MM.1S (cell line): ENCODE results near the gene FBLN7.

ENCODE experiments used
- DNase-seq: peaks from one replicate; pipeline ENCODE4 v3.0.0-alpha.2; 2015
- H2AFZ ChIP-seq: fragments of 300-600 bp; sonication (generic); 2 replicates; pipeline ENCODE4 v1.6.0; 2016; ENCODE audit warnings: antibody characterized with exemption, low read length
- H3F3A ChIP-seq: fragments of 300-600 bp; sonication (generic); 2 replicates; pipeline ENCODE4 v1.6.1; 2016; ENCODE audit warnings: mild to moderate bottlenecking, antibody characterized with exemption, low read length, moderate library complexity, mixed read lengths; ENCODE audit not compliant: insufficient read depth
- H3K27ac ChIP-seq: fragments of 300-600 bp; sonication (generic); 2 replicates; pipeline ENCODE4 v1.5.1; 2016; ENCODE audit warnings: mild to moderate bottlenecking, low read length
- H3K27me3 ChIP-seq: fragments of 300-600 bp; sonication (generic); replicated peaks from 2 replicates; pipeline ENCODE4 v1.6.0; 2016; ENCODE audit warnings: low read length; ENCODE audit not compliant: insufficient read depth
- H3K36me3 ChIP-seq: fragments of 300-600 bp; sonication (generic); replicated peaks from 2 replicates; pipeline ENCODE4 v1.6.1; 2016; ENCODE audit warnings: mild to moderate bottlenecking, low read length, mixed read lengths; ENCODE audit not compliant: insufficient read depth
- H3K4me1 ChIP-seq: fragments of 300-600 bp; sonication (generic); 2 replicates; pipeline ENCODE4 v1.6.1; 2016; ENCODE audit warnings: low read length, mixed read lengths
- H3K4me2 ChIP-seq: fragments of 300-600 bp; sonication (generic); 2 replicates; pipeline ENCODE4 v1.6.0; 2016; ENCODE audit warnings: low read depth, low read length
- H3K4me3 ChIP-seq: fragments of 300-600 bp; sonication (generic); 2 replicates; pipeline ENCODE4 v1.5.1; 2016; ENCODE audit warnings: low read length, mixed read lengths
- H3K79me2 ChIP-seq: fragments of 300-600 bp; sonication (generic); 2 replicates; pipeline ENCODE4 v1.6.1; 2016; ENCODE audit warnings: mixed run types, low read length, mixed read lengths
- H3K9ac ChIP-seq: fragments of 300-600 bp; sonication (generic); 2 replicates; pipeline ENCODE4 v1.6.1; 2016; ENCODE audit warnings: low read length, mixed read lengths
- H3K9me2 ChIP-seq: fragments of 300-600 bp; sonication (generic); replicated peaks from 2 replicates; pipeline ENCODE4 v1.6.1; 2016; ENCODE audit warnings: mild to moderate bottlenecking, low read length, mixed read lengths; ENCODE audit not compliant: insufficient read depth
- H3K9me3 ChIP-seq: fragments of 300-600 bp; sonication (generic); replicated peaks from 2 replicates; pipeline ENCODE4 v1.6.1; 2016; ENCODE audit warnings: mild to moderate bottlenecking, low read length, mixed read lengths; ENCODE audit not compliant: insufficient read depth
- H4K20me1 ChIP-seq: fragments of 300-600 bp; sonication (generic); 2 replicates; pipeline ENCODE4 v1.6.1; 2016; ENCODE audit warnings: mild to moderate bottlenecking, low read length, moderate library complexity, mixed read lengths; ENCODE audit not compliant: insufficient read depth
- EZH2 ChIP-seq: fragments of 300-600 bp; sonication (generic); optimal IDR thresholded peaks from 2 replicates; pipeline ENCODE3; 2017; ENCODE audit warnings: low read depth, mild to moderate bottlenecking, antibody characterized with exemption, low read length, mixed read lengths
- EZH2phosphoT487 ChIP-seq: fragments of 300-600 bp; sonication (generic); IDR thresholded peaks from 2 replicates; pipeline ENCODE4 v1.6.1; 2018; ENCODE audit warnings: antibody characterized with exemption, low read length
- TF ChIP-seq, protein P1 (sequence below): fragments of 300-600 bp; sonication (generic); IDR thresholded peaks from 2 replicates; pipeline ENCODE4 v1.5.1; 2016; ENCODE audit warnings: antibody characterized with exemption, low read length, mixed read lengths

FBLN7 gene

DNA sequence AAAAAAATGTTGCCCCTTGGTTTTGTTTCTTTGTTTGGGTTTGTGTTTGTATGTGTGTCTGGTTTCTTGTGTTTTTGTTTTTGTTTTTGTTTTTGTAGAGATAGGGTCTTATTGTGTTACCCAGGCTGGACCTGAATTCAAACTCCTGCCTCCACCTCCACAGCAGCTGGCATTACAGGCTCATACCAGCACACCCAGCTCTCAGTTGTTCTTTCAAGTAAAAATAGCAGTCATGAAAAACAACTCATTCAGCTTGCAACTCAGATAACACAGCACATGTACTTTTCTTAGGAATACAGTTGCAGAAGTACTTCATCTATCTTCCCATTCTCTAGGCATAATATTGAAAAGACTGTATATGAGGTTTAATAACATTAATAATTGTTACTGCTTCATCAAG, 79.7 kb downstream of the FBLN7 start:
- no peak for DNase-seq
- Histone ChIP-seq H3K4me3 (no peak overlapping the region), H3K27ac (no peak overlapping the region), H3K9me3 (no peaks in the 10 kb centered on the region), H3K27me3 (no peaks in the 10 kb centered on the region), H3F3A (no peaks in the 10 kb centered on the region), H3K4me1 (no peaks in the 10 kb centered on the region), H3K9ac (no peak overlapping the region), H4K20me1 (no peaks in the 10 kb centered on the region), H2AFZ (no peak overlapping the region), H3K9me2 (no peaks in the 10 kb centered on the region), H3K79me2 (no peaks in the 10 kb centered on the region), H3K36me3 (no peaks in the 10 kb centered on the region), H3K4me2 (no peak overlapping the region)
- no peak for TF ChIP-seq EZH2
- TF ChIP-seq EZH2phosphoT487 = no peak
- TF ChIP-seq, protein P1, sequence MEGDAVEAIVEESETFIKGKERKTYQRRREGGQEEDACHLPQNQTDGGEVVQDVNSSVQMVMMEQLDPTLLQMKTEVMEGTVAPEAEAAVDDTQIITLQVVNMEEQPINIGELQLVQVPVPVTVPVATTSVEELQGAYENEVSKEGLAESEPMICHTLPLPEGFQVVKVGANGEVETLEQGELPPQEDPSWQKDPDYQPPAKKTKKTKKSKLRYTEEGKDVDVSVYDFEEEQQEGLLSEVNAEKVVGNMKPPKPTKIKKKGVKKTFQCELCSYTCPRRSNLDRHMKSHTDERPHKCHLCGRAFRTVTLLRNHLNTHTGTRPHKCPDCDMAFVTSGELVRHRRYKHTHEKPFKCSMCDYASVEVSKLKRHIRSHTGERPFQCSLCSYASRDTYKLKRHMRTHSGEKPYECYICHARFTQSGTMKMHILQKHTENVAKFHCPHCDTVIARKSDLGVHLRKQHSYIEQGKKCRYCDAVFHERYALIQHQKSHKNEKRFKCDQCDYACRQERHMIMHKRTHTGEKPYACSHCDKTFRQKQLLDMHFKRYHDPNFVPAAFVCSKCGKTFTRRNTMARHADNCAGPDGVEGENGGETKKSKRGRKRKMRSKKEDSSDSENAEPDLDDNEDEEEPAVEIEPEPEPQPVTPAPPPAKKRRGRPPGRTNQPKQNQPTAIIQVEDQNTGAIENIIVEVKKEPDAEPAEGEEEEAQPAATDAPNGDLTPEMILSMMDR = no peak

DNA sequence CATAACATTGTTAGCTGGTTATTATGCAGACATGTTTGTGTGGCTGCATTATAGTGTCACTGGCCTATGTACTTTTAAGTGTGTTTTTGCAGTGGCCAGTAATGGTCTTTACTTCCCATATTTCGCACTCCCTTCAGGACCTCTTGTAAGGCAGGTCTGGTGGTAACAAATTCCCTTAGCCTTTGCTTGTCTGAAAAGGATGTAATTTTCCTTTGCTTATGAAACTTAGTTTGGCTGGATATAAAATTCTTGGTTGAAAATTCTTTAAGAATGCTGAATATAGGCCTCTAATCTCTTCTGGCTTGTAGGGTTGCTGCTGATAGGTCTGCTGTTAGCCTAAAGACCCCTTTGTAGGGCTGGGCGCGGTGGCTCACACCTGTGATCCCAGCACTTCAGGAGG, 82.0 kb downstream of the FBLN7 start:
- peaks cover 3% of the 10 kb centered on the region for H3K36me3 ChIP-seq
- no peak overlapping the region for H3K9ac ChIP-seq
- no peaks in the 10 kb centered on the region for H3K79me2 ChIP-seq
- no peak for TF ChIP-seq EZH2
- no peak for TF ChIP-seq EZH2phosphoT487
- TF ChIP-seq, protein P1 = no peak
- H3K4me2 ChIP-seq = no peak overlapping the region
- no peaks in the 10 kb centered on the region for H3K4me1 ChIP-seq
- no peaks in the 10 kb centered on the region for H3F3A ChIP-seq
- H2AFZ ChIP-seq = no peak overlapping the region
- H3K9me3 ChIP-seq = no peaks in the 10 kb centered on the region
- no peaks in the 10 kb centered on the region for H3K9me2 ChIP-seq
- no peak overlapping the region for H3K4me3 ChIP-seq
- H3K27me3 ChIP-seq = no peaks in the 10 kb centered on the region
- H4K20me1 ChIP-seq = no peaks in the 10 kb centered on the region
- H3K27ac ChIP-seq = no peak overlapping the region
- no peak for DNase-seq

DNA sequence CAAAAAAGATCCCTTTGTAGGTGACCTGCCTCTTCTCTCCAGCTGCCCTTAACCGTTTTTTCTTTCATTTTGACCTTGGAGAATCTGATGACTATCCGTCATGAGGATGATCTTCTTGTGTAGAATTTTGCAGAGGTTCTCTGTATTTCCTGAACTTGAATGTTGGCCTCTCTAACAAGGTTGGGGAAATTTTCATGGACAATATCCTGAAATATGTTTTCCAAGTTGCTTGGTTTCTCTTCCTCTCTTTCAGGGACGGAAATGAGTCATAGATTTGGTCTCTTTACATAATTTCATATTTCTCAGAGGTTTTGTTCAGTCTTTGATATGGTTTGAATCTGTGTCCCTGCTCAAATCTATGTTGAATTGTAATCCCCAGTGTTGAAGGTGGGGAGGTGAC, 82.6 kb downstream of the FBLN7 start:
- TF ChIP-seq EZH2phosphoT487 (no peak), EZH2 (no peak)
- TF ChIP-seq, protein P1 = no peak

DNA sequence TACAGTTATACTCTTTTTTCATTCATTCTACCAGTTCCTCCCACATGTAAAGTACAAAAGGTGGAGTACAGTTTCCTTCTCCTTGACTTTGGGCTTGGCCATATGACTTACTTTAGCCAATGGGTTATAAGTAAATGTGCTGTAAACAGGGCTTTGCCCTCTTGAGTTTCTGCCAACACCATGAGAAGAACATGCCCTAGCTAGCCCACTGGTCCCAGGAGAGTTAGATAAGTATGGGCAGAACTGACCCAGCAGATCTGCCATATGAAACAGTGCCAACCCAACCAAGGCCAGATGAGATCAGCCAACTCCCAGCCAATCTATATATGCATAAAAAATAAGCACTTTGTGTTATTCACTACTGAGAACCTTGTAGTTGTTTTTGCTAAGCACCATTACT, 91.2 kb downstream of the FBLN7 start:
- no peak overlapping the region for H3K27ac ChIP-seq
- TF ChIP-seq EZH2phosphoT487 (no peak), EZH2 (no peak)
- TF ChIP-seq, protein P1 = no peak
- H4K20me1 ChIP-seq = no peaks in the 10 kb centered on the region
- H2AFZ ChIP-seq = no peak overlapping the region
- H3F3A ChIP-seq = no peaks in the 10 kb centered on the region
- no peaks in the 10 kb centered on the region for H3K9me2 ChIP-seq
- H3K4me1 ChIP-seq = no peaks in the 10 kb centered on the region
- DNase-seq = no peak
- H3K9me3 ChIP-seq = no peaks in the 10 kb centered on the region
- H3K4me2 ChIP-seq = no peak overlapping the region
- no peaks in the 10 kb centered on the region for H3K79me2 ChIP-seq
- no peak overlapping the region for H3K9ac ChIP-seq
- peaks cover 3% of the 10 kb centered on the region for H3K36me3 ChIP-seq
- no peak overlapping the region for H3K4me3 ChIP-seq
- no peaks in the 10 kb centered on the region for H3K27me3 ChIP-seq

More for the DNA sequence above, 82.6 kb downstream of the FBLN7 start:
- no peaks in the 10 kb centered on the region for H3K27me3 ChIP-seq
- H4K20me1 ChIP-seq = no peaks in the 10 kb centered on the region
- H3K4me1 ChIP-seq = no peaks in the 10 kb centered on the region
- H3K27ac ChIP-seq = no peak overlapping the region
- H3K9me2 ChIP-seq = no peaks in the 10 kb centered on the region
- no peak overlapping the region for H2AFZ ChIP-seq
- H3K9me3 ChIP-seq = no peaks in the 10 kb centered on the region
- no peak overlapping the region for H3K4me3 ChIP-seq
- no peak overlapping the region for H3K9ac ChIP-seq
- no peaks in the 10 kb centered on the region for H3K79me2 ChIP-seq
- peaks cover 3% of the 10 kb centered on the region for H3K36me3 ChIP-seq
- no peak overlapping the region for H3K4me2 ChIP-seq
- no peaks in the 10 kb centered on the region for H3F3A ChIP-seq
- no peak for DNase-seq
